ENCODE data around the gene TTC39C. TPM values are rescaled to one million over a fixed set of nuclear protein-coding genes. Genes with fewer than 3 reads are reported as not detected.

TTC39C gene
- total and polyA plus RNA-seq, 2 donors (not counting 3 experiments of a cell fraction or from before 2014, with no cell fraction given) = 0.61 to 6.2 TPM

DNA sequence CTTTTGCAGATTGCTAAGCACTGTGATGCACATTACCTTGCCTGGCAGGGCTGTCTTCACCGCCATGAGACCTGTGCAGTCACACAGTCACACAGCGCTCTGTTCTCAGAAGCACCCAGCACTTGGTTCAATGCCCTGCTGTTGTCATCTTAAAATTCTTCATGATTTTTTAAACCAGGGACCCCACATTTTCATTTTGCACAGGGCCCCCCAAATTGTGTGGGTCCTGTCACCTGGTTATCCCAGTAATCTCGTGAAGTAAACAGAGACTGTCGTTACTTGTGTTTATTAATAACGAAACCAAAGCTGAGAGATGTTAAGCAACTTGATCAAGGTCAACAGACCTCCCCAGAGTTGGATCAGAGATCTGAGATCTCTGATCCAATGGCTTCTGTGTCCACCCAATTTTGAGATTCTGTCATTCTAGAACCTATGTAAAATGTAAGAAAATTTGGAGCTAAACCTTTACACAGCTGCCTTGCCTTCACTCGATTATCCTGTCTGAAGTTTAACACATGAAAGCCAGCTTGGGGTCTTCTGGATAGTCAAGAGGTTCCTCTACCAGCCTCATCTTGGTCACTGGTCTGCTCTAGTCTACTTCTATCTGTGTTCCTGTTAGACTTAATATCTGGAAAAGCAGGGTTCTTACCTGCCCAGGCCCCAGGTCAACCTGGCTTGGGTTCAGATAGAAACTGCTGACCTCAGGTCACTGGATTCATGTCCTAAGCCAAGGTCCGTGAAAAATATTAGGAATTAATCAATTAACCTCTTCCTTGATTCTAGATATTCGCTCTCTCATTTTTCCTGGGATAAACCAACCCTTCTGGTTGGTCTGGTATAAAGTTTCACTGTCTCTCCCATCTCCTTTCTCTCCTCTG lies 13.7 kb upstream of the TTC39C start:
- Histone ChIP-seq H3K27ac (ENCODE audit: insufficient read depth, low read depth, low read length) (no peak overlapping the region), H3K9me1 (replicated peaks; ENCODE audit: control insufficient read depth, extremely low read depth, insufficient read depth, low read length) (no peaks in the 10 kb centered on the region), H3K9me3 (replicated peaks; ENCODE audit: control insufficient read depth, insufficient read depth, low read length) (no peaks in the 10 kb centered on the region), H2AFZ (ENCODE audit: low read depth, low read length) (no peak overlapping the region), H3K4me2 (ENCODE audit: insufficient read depth, low read length) (no peak overlapping the region), H3K36me3 (ENCODE audit: control insufficient read depth in 2 of 2, extremely low read depth in 1 of 2, insufficient read depth in 2 of 2, low read length in 2 of 2) (no peaks in the 10 kb centered on the region), H4K20me1 (replicated peaks; ENCODE audit: control insufficient read depth, extremely low read depth, insufficient read depth, low read length) (no peaks in the 10 kb centered on the region), H3K9ac (replicated peaks; ENCODE audit: extremely low read depth, insufficient read depth, low read length) (no peak overlapping the region), H3K4me1 (ENCODE audit: control insufficient read depth, extremely low read depth, insufficient read depth, low read length) (no peaks in the 10 kb centered on the region), H3K27me3 (ENCODE audit: control insufficient read depth in 2 of 2, insufficient read depth in 2 of 2, low read length in 2 of 2) (peaks cover 8 to 11% of the 10 kb centered on the region in 2 experiments), H3K79me2 (ENCODE audit: control insufficient read depth, insufficient read depth, low read length) (no peaks in the 10 kb centered on the region), H3K4me3 (replicated peaks in 1 of 3; ENCODE audit: insufficient read depth in 1 of 3, low read depth in 1 of 3, low read length in 3 of 3) (no peak overlapping the region)
- BruUV-seq (replicated peaks) = no TSS peak
- POLR2A ChIA-PET = no interaction called here
- no peak for DNase-seq (ENCODE audit: low read depth, low spot score)
- TF ChIP-seq POLR2AphosphoS5 (IDR thresholded peaks at IDR 0.05; ENCODE audit: insufficient read depth, low read depth, low read length) (no peak), JUN (IDR thresholded peaks at IDR 0.05; ENCODE audit: borderline replicate concordance, insufficient read depth, insufficient read length, low read depth) (no peak)
- TF ChIP-seq, protein P1, sequence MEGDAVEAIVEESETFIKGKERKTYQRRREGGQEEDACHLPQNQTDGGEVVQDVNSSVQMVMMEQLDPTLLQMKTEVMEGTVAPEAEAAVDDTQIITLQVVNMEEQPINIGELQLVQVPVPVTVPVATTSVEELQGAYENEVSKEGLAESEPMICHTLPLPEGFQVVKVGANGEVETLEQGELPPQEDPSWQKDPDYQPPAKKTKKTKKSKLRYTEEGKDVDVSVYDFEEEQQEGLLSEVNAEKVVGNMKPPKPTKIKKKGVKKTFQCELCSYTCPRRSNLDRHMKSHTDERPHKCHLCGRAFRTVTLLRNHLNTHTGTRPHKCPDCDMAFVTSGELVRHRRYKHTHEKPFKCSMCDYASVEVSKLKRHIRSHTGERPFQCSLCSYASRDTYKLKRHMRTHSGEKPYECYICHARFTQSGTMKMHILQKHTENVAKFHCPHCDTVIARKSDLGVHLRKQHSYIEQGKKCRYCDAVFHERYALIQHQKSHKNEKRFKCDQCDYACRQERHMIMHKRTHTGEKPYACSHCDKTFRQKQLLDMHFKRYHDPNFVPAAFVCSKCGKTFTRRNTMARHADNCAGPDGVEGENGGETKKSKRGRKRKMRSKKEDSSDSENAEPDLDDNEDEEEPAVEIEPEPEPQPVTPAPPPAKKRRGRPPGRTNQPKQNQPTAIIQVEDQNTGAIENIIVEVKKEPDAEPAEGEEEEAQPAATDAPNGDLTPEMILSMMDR (IDR thresholded peaks at IDR 0.05; ENCODE audit: extremely low read depth in 1 of 2, insufficient read depth in 1 of 2, low read depth in 1 of 2, low read length in 2 of 2) = no peak
- CTCF ChIA-PET = no interaction called here
- intact Hi-C loops (cut with micrococcal nuclease) = no loop called here
- dilution Hi-C loops (cut with MboI; ENCODE audit: extremely low pct_ligation_motif_present, low sequenced_read_pairs) = no loop called here
- FAIRE-seq = peak; percentile 18

DNA sequence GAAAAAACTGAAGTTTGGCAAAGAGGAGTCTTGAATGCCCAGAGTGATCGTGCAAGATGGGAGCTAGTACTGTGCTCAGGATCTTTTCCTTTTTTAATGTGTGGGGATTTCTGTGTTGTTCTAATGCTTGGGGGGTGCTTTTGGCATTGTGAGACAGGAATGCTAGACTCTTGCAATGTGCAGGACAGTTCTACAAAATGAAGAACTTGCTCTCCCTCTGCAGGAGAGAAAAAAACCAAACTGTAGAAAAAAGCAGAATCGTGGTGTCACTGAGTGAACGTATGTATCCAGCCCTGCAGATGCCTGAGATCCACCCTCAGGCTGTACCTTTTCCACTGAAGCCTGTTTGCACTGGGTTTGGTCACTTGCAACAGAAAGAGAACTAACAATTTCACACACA lies 12.1 kb upstream of the TTC39C start:
- Histone ChIP-seq H3K9me3 (replicated peaks; ENCODE audit: control insufficient read depth, insufficient read depth, low read length) (no peaks in the 10 kb centered on the region), H3K36me3 (ENCODE audit: control insufficient read depth in 2 of 2, extremely low read depth in 1 of 2, insufficient read depth in 2 of 2, low read length in 2 of 2) (no peaks in the 10 kb centered on the region), H3K4me2 (ENCODE audit: insufficient read depth, low read length) (no peak overlapping the region), H2AFZ (ENCODE audit: low read depth, low read length) (no peak overlapping the region), H3K27me3 (ENCODE audit: control insufficient read depth in 2 of 2, insufficient read depth in 2 of 2, low read length in 2 of 2) (peaks cover 8 to 11% of the 10 kb centered on the region in 2 experiments), H3K79me2 (ENCODE audit: control insufficient read depth, insufficient read depth, low read length) (no peaks in the 10 kb centered on the region), H3K9me1 (replicated peaks; ENCODE audit: control insufficient read depth, extremely low read depth, insufficient read depth, low read length) (no peaks in the 10 kb centered on the region), H3K9ac (replicated peaks; ENCODE audit: extremely low read depth, insufficient read depth, low read length) (no peak overlapping the region), H3K4me1 (ENCODE audit: control insufficient read depth, extremely low read depth, insufficient read depth, low read length) (no peaks in the 10 kb centered on the region), H3K4me3 (replicated peaks in 1 of 3; ENCODE audit: insufficient read depth in 1 of 3, low read depth in 1 of 3, low read length in 3 of 3) (no peak overlapping the region), H4K20me1 (replicated peaks; ENCODE audit: control insufficient read depth, extremely low read depth, insufficient read depth, low read length) (no peaks in the 10 kb centered on the region), H3K27ac (ENCODE audit: insufficient read depth, low read depth, low read length) (no peak overlapping the region)
- no peak for DNase-seq (ENCODE audit: low read depth, low spot score)
- ChIA-PET CTCF (no interaction called here), POLR2A (no interaction called here)
- no TSS peak for BruUV-seq (replicated peaks)
- dilution Hi-C loops (cut with MboI; ENCODE audit: extremely low pct_ligation_motif_present, low sequenced_read_pairs) = no loop called here
- intact Hi-C loops (cut with micrococcal nuclease) = no loop called here
- TF ChIP-seq POLR2A (IDR thresholded peaks at IDR 0.05; ENCODE audit: low read depth, low read length) (no peak), POLR2AphosphoS5 (IDR thresholded peaks at IDR 0.05; ENCODE audit: insufficient read depth, low read depth, low read length) (no peak), EZH2 (IDR thresholded peaks at IDR 0.05; ENCODE audit: borderline replicate concordance, low read depth, low read length, severe bottlenecking) (no peak), MYC (IDR thresholded peaks at IDR 0.05; ENCODE audit: low read depth, low read length) (no peak), FOS (IDR thresholded peaks at IDR 0.05; ENCODE audit: borderline replicate concordance, insufficient read depth, low read length) (no peak), JUN (IDR thresholded peaks at IDR 0.05; ENCODE audit: borderline replicate concordance, insufficient read depth, insufficient read length, low read depth) (no peak), MAX (IDR thresholded peaks at IDR 0.05; ENCODE audit: insufficient read depth, insufficient read length) (no peak), GATA2 (IDR thresholded peaks at IDR 0.05; ENCODE audit: insufficient read depth, insufficient read length, low read depth, low read length) (no peak)
- TF ChIP-seq, protein P1 (IDR thresholded peaks at IDR 0.05; ENCODE audit: extremely low read depth in 1 of 2, insufficient read depth in 1 of 2, low read depth in 1 of 2, low read length in 2 of 2) = no peak
- FAIRE-seq = no peak
